GM18508 (cell line): ENCODE data around the gene VPS39.

ENCODE experiments used
- ATAC-seq: cut with Tn5 transposase; IDR thresholded peaks from one replicate; pipeline ENCODE4 v1.9.1; 2021; ENCODE audit warnings: moderate number of reproducible peaks; ENCODE audit not compliant: insufficient read depth, unreplicated experiment

VPS39 gene

GRCh38 chr15:42201801-42202200 is 6.3 kb downstream of the VPS39 start:
- no peak for ATAC-seq

- ATAC-seq: no peak
These were observed 9.0 kb downstream of the VPS39 start for GRCh38 chr15:42199126-42199525.

GRCh38 chr15:42198516-42198915 is 9.6 kb downstream of the VPS39 start:
- no peak for ATAC-seq

GRCh38 chr15:42194513-42194912 is 13.6 kb downstream of the VPS39 start:
- ATAC-seq: no peak

- ATAC-seq: no peak
These were observed 14.7 kb downstream of the VPS39 start for GRCh38 chr15:42193383-42193782.

- ATAC-seq: no peak
These were observed 16.3 kb downstream of the VPS39 start for GRCh38 chr15:42191610-42192346.

GRCh38 chr15:42190370-42190769 is 17.7 kb downstream of the VPS39 start:
- ATAC-seq: no peak

GRCh38 chr15:42185801-42186200 is 22.3 kb downstream of the VPS39 start:
- ATAC-seq: no peak

GRCh38 chr15:42184736-42185135 is 23.4 kb downstream of the VPS39 start:
- ATAC-seq: no peak

- no peak for ATAC-seq
These were observed 23.8 kb downstream of the VPS39 start for GRCh38 chr15:42184296-42184695.

- no peak for ATAC-seq
These were observed 25.1 kb downstream of the VPS39 start for GRCh38 chr15:42182961-42183360.

GRCh38 chr15:42182328-42182886 is 25.7 kb downstream of the VPS39 start:
- no peak for ATAC-seq

- no peak for ATAC-seq
These were observed 30.0 kb downstream of the VPS39 start for GRCh38 chr15:42178056-42178455.

GRCh38 chr15:42175671-42176070 is 32.4 kb downstream of the VPS39 start:
- ATAC-seq: no peak

GRCh38 chr15:42172475-42172874 is 35.6 kb downstream of the VPS39 start:
- ATAC-seq: no peak

- no peak for ATAC-seq
These were observed 36.3 kb downstream of the VPS39 start for GRCh38 chr15:42171795-42172194.

GRCh38 chr15:42171122-42171521 is 37.0 kb downstream of the VPS39 start:
- no peak for ATAC-seq

GRCh38 chr15:42166225-42166940 is 41.7 kb downstream of the VPS39 start:
- ATAC-seq: no peak

- no peak for ATAC-seq
These were observed 43.0 kb downstream of the VPS39 start for GRCh38 chr15:42165106-42165505.

- no peak for ATAC-seq
These were observed 44.1 kb downstream of the VPS39 start for GRCh38 chr15:42163947-42164550.

- ATAC-seq: no peak
These were observed 44.8 kb downstream of the VPS39 start for GRCh38 chr15:42163291-42163690.
